ENCODE data around the gene MUS81. TPM values are rescaled to one million over a fixed set of nuclear protein-coding genes. Genes with fewer than 3 reads are reported as not detected.

Gene MUS81
- total RNA-seq, 2 experiments from 2014 or later: 54.7 to 60.2 TPM

GRCh38 chr11:65883786-65884715, 23.8 kb downstream of the MUS81 start:
- Mint-ChIP-seq H3K27me3 (no peaks in the 10 kb centered on the region), H3K4me1 (ENCODE audit: low read depth) (peaks cover 52% of the 10 kb centered on the region), H3K27ac (peak overlapping the region; percentile 77), H3K4me3 (no peak overlapping the region), H3K9me3 (no peaks in the 10 kb centered on the region), H3K36me3 (ENCODE audit: low read depth) (peaks cover 33% of the 10 kb centered on the region)
- no peak for TF ChIP-seq CTCF (IDR thresholded peaks at IDR 0.05)
- CTCF ChIA-PET: interaction anchor here (0.6 to 10.5 kb wide), 55 partner anchors 7 to 277 kb away, joined by 3 to 283 read pairs (median 7); partner anchors contain the start of genes BANF1, C11orf68, CFL1 and CST6
- DNase-seq: no peak
- intact Hi-C loops (cut with micrococcal nuclease): no loop called here
- POLR2A ChIA-PET: interaction anchor here (0.6 to 28.1 kb wide), 9 partner anchors 7 to 185 kb away, joined by 3 to 560 read pairs (median 5); partner anchors contain the start of genes CFL1, EFEMP2, FOSL1 and KAT5
- no peak for ATAC-seq

- H3K36me3 Mint-ChIP-seq (ENCODE audit: low read depth): peaks cover 33% of the 10 kb centered on the region
- H3K27ac Mint-ChIP-seq: peak overlapping the region; percentile 77
- H3K27me3 Mint-ChIP-seq: no peaks in the 10 kb centered on the region
- intact Hi-C loops (cut with micrococcal nuclease): loop anchor here (5.0 kb wide), 2 partner anchors 43 to 103 kb away; no protein-coding TSS in a partner anchor
- TF ChIP-seq CTCF (IDR thresholded peaks at IDR 0.05): peak; percentile 99
- H3K9me3 Mint-ChIP-seq: no peaks in the 10 kb centered on the region
- CTCF ChIA-PET: interaction anchor here (0.6 to 10.5 kb wide), 57 partner anchors 8 to 259 kb away, joined by 3 to 283 read pairs (median 7); partner anchors contain the start of genes BANF1, C11orf68, CFL1 and CST6
- POLR2A ChIA-PET: interaction anchor here (0.6 to 28.1 kb wide), 10 partner anchors 8 to 184 kb away, joined by 3 to 560 read pairs (median 6); partner anchors contain the start of genes CFL1, EFEMP2, FOSL1 and KAT5
- ATAC-seq: peak; percentile 52
- H3K4me3 Mint-ChIP-seq: no peak overlapping the region
- DNase-seq: peak; percentile 86
- H3K4me1 Mint-ChIP-seq (ENCODE audit: low read depth): peaks cover 51% of the 10 kb centered on the region
Measured at GRCh38 chr11:65884716-65885092, 24.5 kb downstream of the MUS81 start.

GRCh38 chr11:65885231-65885630, 25.0 kb downstream of the MUS81 start:
- TF ChIP-seq CTCF (IDR thresholded peaks at IDR 0.05): no peak
- H3K4me1 Mint-ChIP-seq (ENCODE audit: low read depth): peaks cover 51% of the 10 kb centered on the region
- H3K36me3 Mint-ChIP-seq (ENCODE audit: low read depth): peaks cover 33% of the 10 kb centered on the region
- ChIA-PET CTCF (interaction anchor here (0.6 to 10.5 kb wide), 48 partner anchors 9 to 1075 kb away, joined by 3 to 283 read pairs (median 8); partner anchors contain the start of genes BANF1, C11orf68, CFL1 and EFEMP2), POLR2A (interaction anchor here (0.7 to 28.1 kb wide), 8 partner anchors 9 to 183 kb away, joined by 3 to 560 read pairs (median 6); partner anchors contain the start of genes CFL1, EFEMP2, FOSL1 and KAT5)
- H3K9me3 Mint-ChIP-seq: no peaks in the 10 kb centered on the region
- H3K4me3 Mint-ChIP-seq: no peak overlapping the region
- DNase-seq (no peak), ATAC-seq (no peak)
- H3K27me3 Mint-ChIP-seq: no peaks in the 10 kb centered on the region
- intact Hi-C loops (cut with micrococcal nuclease): loop anchor here (5.0 kb wide), 2 partner anchors 42 to 102 kb away; no protein-coding TSS in a partner anchor
- H3K27ac Mint-ChIP-seq: peak overlapping the region; percentile 30

GRCh38 chr11:65885808-65886536, 25.7 kb downstream of the MUS81 start:
- TF ChIP-seq CTCF (IDR thresholded peaks at IDR 0.05): no peak
- peaks cover 28% of the 10 kb centered on the region for H3K36me3 Mint-ChIP-seq (ENCODE audit: low read depth)
- ChIA-PET POLR2A (interaction anchor here (1.4 to 28.1 kb wide), 4 partner anchors 9 to 26 kb away, joined by 5 to 560 read pairs (median 8); partner anchors contain the start of genes CFL1, EFEMP2, FOSL1 and MUS81), CTCF (interaction anchor here (0.7 to 10.5 kb wide), 30 partner anchors 7 to 1076 kb away, joined by 3 to 283 read pairs (median 14); partner anchors contain the start of genes AP5B1, BANF1, CFL1 and CTSW)
- H3K9me3 Mint-ChIP-seq: no peaks in the 10 kb centered on the region
- intact Hi-C loops (cut with micrococcal nuclease): loop anchor here (5.0 kb wide), 2 partner anchors 41 to 101 kb away; no protein-coding TSS in a partner anchor
- no peak for ATAC-seq
- peaks cover 46% of the 10 kb centered on the region for H3K4me1 Mint-ChIP-seq (ENCODE audit: low read depth)
- H3K27ac Mint-ChIP-seq: no peak overlapping the region
- H3K27me3 Mint-ChIP-seq: no peaks in the 10 kb centered on the region
- peak overlapping the region; percentile 94 for H3K4me3 Mint-ChIP-seq
- DNase-seq: no peak

Data from activated CD8-positive, alpha-beta T cell treated with anti-CD3 and anti-CD28 coated beads for 36 hours (primary cell).